GM12878 (cell line): Measurements from ENCODE around the gene HSPA4. TPM values are rescaled to one million over a fixed set of nuclear protein-coding genes. Genes with fewer than 3 reads are reported as not detected.

ENCODE experiments used
- ATAC-seq: fragments of 200-7000 bp; cut with Tn5 transposase; 3 replicates; pipeline ENCODE4 v1.9.1; 2020; ENCODE audit warnings: mild to moderate bottlenecking, moderate library complexity
- BruUV-seq: library from RNA; stranded (reverse); fragments of 400-500 nt; replicated peaks from 2 replicates; lab custom pipeline; 2021; lab: Mats Ljungman, UMichigan
- CTCF ChIA-PET: fragments of 300-600 bp; sonication (Branson Sonifier 250); formaldehyde crosslinking; extraction: SDS; loops from one replicate; lab custom pipeline; 2021; ENCODE audit warnings: inconsistent platforms; lab: Yijun Ruan, JAX
- POLR2A ChIA-PET: fragments of 350-600 bp; formaldehyde crosslinking; extraction: SDS; loops from one replicate; lab custom pipeline; 2021; ENCODE audit warnings: inconsistent platforms; lab: Charles Lee
- RAD21 ChIA-PET: fragments of 300-600 bp; sonication (Branson Sonifier 250); formaldehyde crosslinking; loops from one replicate; lab custom pipeline; 2023; ENCODE audit warnings: antibody characterized with exemption; ENCODE audit not compliant: unreplicated experiment; lab: Charles Lee
- SMC1A ChIA-PET: fragments of 300-600 bp; sonication (Branson Sonifier 250); formaldehyde crosslinking; loops from one replicate; lab custom pipeline; 2023; ENCODE audit not compliant: unreplicated experiment, uncharacterized antibody; lab: Charles Lee
- DNase-seq: peaks from one replicate; pipeline ENCODE4 v3.0.0-alpha.2; 2011; ENCODE audit warnings: low read depth, low spot score
- FAIRE-seq: peaks from 3 replicates; lab custom pipeline; 2011; peaks lifted over from hg19 to GRCh38; lab: Jason Lieb, UNC
- H2AFZ ChIP-seq: 2 replicates; pipeline ENCODE4 v1.6.0; 2011; ENCODE audit warnings: low read depth, low read length, control low read depth; ENCODE audit not compliant: control insufficient read depth
- H3K27ac ChIP-seq: 2 replicates; pipeline ENCODE4 v1.5.1; 2011; ENCODE audit warnings: control low read depth; ENCODE audit not compliant: control insufficient read depth, insufficient read depth
- H3K27me3 ChIP-seq, 2 experiments: replicated peaks in 1 of 2; 2 replicates each; pipeline versions ENCODE4 v1.6.0 to v1.6.1; 2011; ENCODE audit warnings: low read length in 1 of 2; ENCODE audit not compliant: control insufficient read depth in 2 of 2, insufficient read depth in 2 of 2
- H3K36me3 ChIP-seq, 2 experiments: 2 replicates each; pipeline ENCODE4 v1.5.1; 2011; ENCODE audit warnings: low read length in 1 of 2; ENCODE audit not compliant: control insufficient read depth in 2 of 2, insufficient read depth in 2 of 2
- H3K4me1 ChIP-seq: 2 replicates; pipeline ENCODE4 v1.6.1; 2011; ENCODE audit warnings: mild to moderate bottlenecking, low read length, moderate library complexity, mixed read lengths; ENCODE audit not compliant: control insufficient read depth, insufficient read depth
- H3K4me2 ChIP-seq: 2 replicates; pipeline ENCODE4 v1.6.0; 2011; ENCODE audit warnings: control low read depth; ENCODE audit not compliant: control insufficient read depth, insufficient read depth
- H3K4me3 ChIP-seq: fragments of 200-600 bp; sonication (generic); 2 replicates; pipeline ENCODE4 v1.5.1; 2016
- H3K79me2 ChIP-seq: 2 replicates; pipeline ENCODE4 v1.6.0; 2011; ENCODE audit warnings: low read length; ENCODE audit not compliant: control insufficient read depth, insufficient read depth
- H3K9ac ChIP-seq: 2 replicates; pipeline ENCODE4 v1.8.0; 2011; ENCODE audit warnings: low read length, control low read depth, mixed read lengths; ENCODE audit not compliant: control insufficient read depth, insufficient read depth
- H3K9me3 ChIP-seq: replicated peaks from 3 replicates; pipeline ENCODE4 v1.5.1; 2011; ENCODE audit warnings: mild to moderate bottlenecking, low read length; ENCODE audit not compliant: control insufficient read depth, insufficient read depth
- H4K20me1 ChIP-seq: 2 replicates; pipeline ENCODE4 v1.6.0; 2011; ENCODE audit not compliant: control insufficient read depth, insufficient read depth
- CUX1 ChIP-seq: IDR thresholded peaks from 2 replicates; pipeline ENCODE4 v1.6.1; 2012; ENCODE audit warnings: improper control_type of control experiment, low read depth, low read length; ENCODE audit not compliant: insufficient replicate concordance
- E2F8 ChIP-seq: fragments of 450-650 bp; IDR thresholded peaks from 2 replicates; pipeline ENCODE4 v1.6.1; 2018; ENCODE audit warnings: mild to moderate bottlenecking, low read depth, moderate library complexity; ENCODE audit not compliant: partially characterized antibody
- EP300 ChIP-seq, 2 experiments: fragments of 150-350 bp in 1 of 2; IDR thresholded peaks; 2 replicates each; pipeline ENCODE4 v1.6.1; 2011 to 2012; ENCODE audit warnings: low read depth in 2 of 2, low read length in 2 of 2, borderline replicate concordance in 1 of 2, improper control_type of control experiment in 1 of 2, inconsistent platforms in 1 of 2; ENCODE audit not compliant: control insufficient read depth in 1 of 2
- MAX ChIP-seq: IDR thresholded peaks from 2 replicates; pipeline ENCODE4 v1.6.1; 2012; ENCODE audit warnings: low read depth, low read length, improper control_type of control experiment
- MYB ChIP-seq: fragments of 150-350 bp; IDR thresholded peaks from 2 replicates; pipeline ENCODE4 v1.6.1; 2014; ENCODE audit warnings: mild to moderate bottlenecking, low read depth, low read length, borderline replicate concordance
- NRF1 ChIP-seq: conservative IDR thresholded peaks from 2 replicates; pipeline ENCODE4 v1.6.1; 2011; ENCODE audit warnings: mild to moderate bottlenecking, low read depth, low read length, improper control_type of control experiment
- PAX8 ChIP-seq: fragments of 450-650 bp; IDR thresholded peaks from 2 replicates; pipeline ENCODE4 v1.6.1; 2017; ENCODE audit warnings: mild to moderate bottlenecking, moderate library complexity
- SREBF2 ChIP-seq: IDR thresholded peaks from 2 replicates; pipeline ENCODE4 v1.6.1; 2012; ENCODE audit warnings: mild to moderate bottlenecking, low read length
- WRNIP1 ChIP-seq: IDR thresholded peaks from 2 replicates; pipeline ENCODE4 v1.6.1; 2011; ENCODE audit warnings: low read depth, low read length, improper control_type of control experiment, borderline replicate concordance
- ZBTB40 ChIP-seq: fragments of 450-650 bp; IDR thresholded peaks from 2 replicates; pipeline ENCODE4 v1.6.1; 2016; ENCODE audit warnings: mild to moderate bottlenecking, moderate library complexity, borderline replicate concordance
- ZNF622 ChIP-seq: fragments of 450-650 bp; IDR thresholded peaks from 2 replicates; pipeline ENCODE4 v1.6.1; 2017; ENCODE audit warnings: mild to moderate bottlenecking, inconsistent platforms
- WGBS: methylation state at CpG from one replicate; pipeline ENCODE4 v1.1.6; 2016; ENCODE audit warnings: low lambda C conversion rate; ENCODE audit not compliant: insufficient replicate concordance, insufficient coverage; ENCODE audit errors: missing lambda C conversion rate; 5-methylcytosine and 5-hydroxymethylcytosine counted together
- in situ Hi-C: fragments of 300-500 bp; cut with MboI; formaldehyde crosslinking; loops from 9 replicates; pipeline ENCODE4 v1.14.3; 2018; ENCODE audit warnings: mixed read lengths
- intact Hi-C: fragments of 100-400 bp; cut with micrococcal nuclease; formaldehyde crosslinking; loops from one replicate; pipeline ENCODE4 v1.14.2; 2022; ENCODE audit not compliant: unreplicated experiment
- polyA plus RNA-seq, 11 experiments: library from polyadenylated mRNA; depleted of rRNA in 4 of 11; unstranded in 6 of 11; stranded (reverse) in 5 of 11; fragments of >200 nt; fragmentation: Nextera tagmentation in 4 of 11; fragmentation: Illumina TruSeq in 1 of 11; extraction: Ambion mirVana in 4 of 11; extraction: Trizol in 1 of 11; gene quantifications; 1 replicate in 1 of 11; 2 replicates in 10 of 11; pipeline versions ENCODE4 v1.2.1 to v1.2.3, GENCODE V29; 2011 to 2016; ENCODE audit warnings: inconsistent platforms in 2 of 11, missing spikeins in 2 of 11, low read depth in 1 of 11
- total RNA-seq, 4 experiments: library from RNA; depleted of rRNA in 3 of 4; stranded (reverse); fragments of >200 nt in 3 of 4; fragmentation: Illumina TruSeq in 1 of 4; extraction: Trizol in 1 of 4; gene quantifications; 2 replicates each; pipeline versions ENCODE4 v1.2.1 to v1.2.3, GENCODE V29; 2013 to 2021

The HSPA4 gene
- total and polyA plus RNA-seq, 10 of the 15 experiments (the other 5 are each of a cell fraction or from before 2014, with no cell fraction given) = 61.6 to 234 (median 116) TPM

GRCh38 chr5:133056891-133057290 lies 5.1 kb downstream of the HSPA4 start:
- Histone ChIP-seq H3K4me1 (peaks cover 5% of the 10 kb centered on the region; the same call in 1 of the 2 replicates), H3K4me2 (no peak overlapping the region), H3K36me3 (0 out of 4 replicates have a peak, but pooled peaks cover 0 to 4% of the 10 kb centered on the region in 2 experiments), H3K4me3 (no peak overlapping the region), H3K9me3 (no peaks in the 10 kb centered on the region), H4K20me1 (no peaks in the 10 kb centered on the region), H3K9ac (no peak overlapping the region), H3K79me2 (peaks cover 91% of the 10 kb centered on the region), H3K27me3 (no peaks in the 10 kb centered on the region), H3K27ac (no peak overlapping the region), H2AFZ (no peak overlapping the region)
- no peak for FAIRE-seq
- no TSS peak for BruUV-seq
- intact Hi-C loops (no loop called here), in situ Hi-C loops (no loop called here)
- ChIA-PET SMC1A (interaction anchor here (0.7 to 0.8 kb wide), 2 partner anchors 9 to 685 kb away, joined by 3 to 4 read pairs; no protein-coding TSS in a partner anchor), POLR2A (interaction anchor here (0.5 to 0.6 kb wide), 2 partner anchors 49 to 980 kb away, joined by 3 to 11 read pairs; no protein-coding TSS in a partner anchor), RAD21 (no interaction called here), CTCF (no interaction called here)
- 100% methylated on average over 1 of the region's 1 CpG for WGBS
- no peak for DNase-seq
- ATAC-seq = no peak
- TF ChIP-seq MYB (no peak), PAX8 (no peak), WRNIP1 (no peak), CUX1 (no peak), SREBF2 (no peak), MAX (no peak), ZNF622 (no peak), ZBTB40 (no peak), EP300 (IDR thresholded peaks at IDR 0.05; ENCODE audit: borderline replicate concordance in 1 of 2, control insufficient read depth in 1 of 2, low read depth in 2 of 2, low read length in 2 of 2) (no peak), E2F8 (no peak), NRF1 (no peak)
